ENCODE data around the gene HRNR.

DNA sequence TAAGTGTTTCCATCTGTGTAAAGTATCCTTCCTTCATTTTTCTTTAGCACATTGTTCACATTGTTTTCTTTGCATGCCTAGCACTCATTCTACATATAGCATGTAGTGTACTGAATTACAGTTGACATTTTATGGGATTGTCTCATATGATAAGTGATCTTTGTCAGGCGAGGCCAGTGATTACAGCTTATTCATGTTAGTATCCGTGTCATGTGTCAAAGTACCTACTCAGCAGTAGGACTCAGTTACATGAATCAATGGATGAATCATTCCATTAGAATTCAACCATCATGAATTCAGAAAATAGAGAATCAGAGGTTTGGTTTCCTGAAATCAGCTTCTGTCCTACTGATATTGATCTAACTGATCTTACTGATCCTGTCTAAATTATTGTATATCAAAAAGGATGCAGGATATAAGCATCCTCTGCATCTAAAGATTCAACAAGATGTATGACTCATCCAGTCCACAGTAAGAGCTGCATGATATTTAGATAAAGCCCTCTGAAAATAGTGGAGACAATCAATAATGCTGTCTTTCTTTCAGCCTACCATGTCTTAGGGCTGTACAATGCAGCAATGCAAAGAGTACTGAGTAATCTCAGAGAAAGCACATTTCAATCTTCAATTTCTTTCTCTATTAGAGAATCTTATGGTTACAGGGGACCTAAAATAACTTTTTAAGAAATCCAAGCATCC is 20.7 kb upstream of the HRNR start:
- TF ChIP-seq, protein P1, sequence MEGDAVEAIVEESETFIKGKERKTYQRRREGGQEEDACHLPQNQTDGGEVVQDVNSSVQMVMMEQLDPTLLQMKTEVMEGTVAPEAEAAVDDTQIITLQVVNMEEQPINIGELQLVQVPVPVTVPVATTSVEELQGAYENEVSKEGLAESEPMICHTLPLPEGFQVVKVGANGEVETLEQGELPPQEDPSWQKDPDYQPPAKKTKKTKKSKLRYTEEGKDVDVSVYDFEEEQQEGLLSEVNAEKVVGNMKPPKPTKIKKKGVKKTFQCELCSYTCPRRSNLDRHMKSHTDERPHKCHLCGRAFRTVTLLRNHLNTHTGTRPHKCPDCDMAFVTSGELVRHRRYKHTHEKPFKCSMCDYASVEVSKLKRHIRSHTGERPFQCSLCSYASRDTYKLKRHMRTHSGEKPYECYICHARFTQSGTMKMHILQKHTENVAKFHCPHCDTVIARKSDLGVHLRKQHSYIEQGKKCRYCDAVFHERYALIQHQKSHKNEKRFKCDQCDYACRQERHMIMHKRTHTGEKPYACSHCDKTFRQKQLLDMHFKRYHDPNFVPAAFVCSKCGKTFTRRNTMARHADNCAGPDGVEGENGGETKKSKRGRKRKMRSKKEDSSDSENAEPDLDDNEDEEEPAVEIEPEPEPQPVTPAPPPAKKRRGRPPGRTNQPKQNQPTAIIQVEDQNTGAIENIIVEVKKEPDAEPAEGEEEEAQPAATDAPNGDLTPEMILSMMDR (conservative IDR thresholded peaks at IDR 0.05; ENCODE audit: low read length): no peak
- TF ChIP-seq EZH2phosphoT487 (IDR thresholded peaks at IDR 0.05; ENCODE audit: borderline replicate concordance): no peak
